ENCODE measurements around the gene ITGA6. TPM values are rescaled to one million over a fixed set of nuclear protein-coding genes. Genes with fewer than 3 reads are reported as not detected.

ITGA6 gene
- total RNA-seq, 4 donors from 2014 or later, result 29.9 to 46.5 (median 36.6) TPM

DNA sequence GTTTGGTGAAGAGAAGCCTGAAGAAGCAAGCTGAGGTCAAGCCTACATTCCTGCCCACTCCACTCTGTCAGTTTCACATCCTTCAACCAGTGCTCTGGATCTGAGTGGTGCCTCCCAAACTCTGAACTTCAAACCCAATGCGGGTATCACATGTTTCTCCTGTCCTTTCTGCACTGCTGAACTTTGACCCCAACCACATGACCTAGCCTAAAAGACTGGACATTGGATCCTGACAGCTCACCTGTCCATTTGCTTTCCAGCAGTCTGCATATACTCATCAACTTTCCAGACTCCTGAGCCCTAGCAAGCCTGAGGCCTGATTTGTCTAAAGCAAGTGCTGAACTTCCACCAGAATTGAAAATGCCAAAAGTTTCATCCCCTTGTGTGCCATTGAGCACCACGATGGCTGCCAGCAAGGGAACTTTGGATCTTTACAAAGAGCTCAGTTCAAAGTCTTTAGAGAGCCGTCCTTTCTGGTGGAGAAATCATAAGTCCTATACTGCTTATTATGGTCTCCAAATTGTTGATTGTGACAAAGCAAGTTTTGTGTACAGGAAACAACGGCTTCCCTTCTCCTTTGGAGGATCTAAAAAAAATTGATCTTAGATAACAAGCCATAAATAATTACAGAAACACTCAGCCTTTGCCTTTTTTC is 37.6 kb upstream of the ITGA6 start:
- Histone ChIP-seq H3K4me1 (peaks cover 4 to 13% (median 9%) of the 10 kb centered on the region in 4 donors), H3K4me3 (no peak overlapping the region), H3K36me3 (no peaks in the 10 kb centered on the region), H3K27ac (replicated peaks in 1 of 4) (no peak overlapping the region), H3K9me3 (no peaks in the 10 kb centered on the region), H3K27me3 (no peaks in the 10 kb centered on the region)
- DNase-seq (ENCODE audit: extremely low spot score), result no peak
- intact Hi-C loops (cut with DNase I), result no loop called here
- TF ChIP-seq, protein P1, sequence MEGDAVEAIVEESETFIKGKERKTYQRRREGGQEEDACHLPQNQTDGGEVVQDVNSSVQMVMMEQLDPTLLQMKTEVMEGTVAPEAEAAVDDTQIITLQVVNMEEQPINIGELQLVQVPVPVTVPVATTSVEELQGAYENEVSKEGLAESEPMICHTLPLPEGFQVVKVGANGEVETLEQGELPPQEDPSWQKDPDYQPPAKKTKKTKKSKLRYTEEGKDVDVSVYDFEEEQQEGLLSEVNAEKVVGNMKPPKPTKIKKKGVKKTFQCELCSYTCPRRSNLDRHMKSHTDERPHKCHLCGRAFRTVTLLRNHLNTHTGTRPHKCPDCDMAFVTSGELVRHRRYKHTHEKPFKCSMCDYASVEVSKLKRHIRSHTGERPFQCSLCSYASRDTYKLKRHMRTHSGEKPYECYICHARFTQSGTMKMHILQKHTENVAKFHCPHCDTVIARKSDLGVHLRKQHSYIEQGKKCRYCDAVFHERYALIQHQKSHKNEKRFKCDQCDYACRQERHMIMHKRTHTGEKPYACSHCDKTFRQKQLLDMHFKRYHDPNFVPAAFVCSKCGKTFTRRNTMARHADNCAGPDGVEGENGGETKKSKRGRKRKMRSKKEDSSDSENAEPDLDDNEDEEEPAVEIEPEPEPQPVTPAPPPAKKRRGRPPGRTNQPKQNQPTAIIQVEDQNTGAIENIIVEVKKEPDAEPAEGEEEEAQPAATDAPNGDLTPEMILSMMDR (IDR thresholded peaks at IDR 0.05), result no peak
- TF ChIP-seq POLR2A (IDR thresholded peaks at IDR 0.05; ENCODE audit: low read depth) (no peak), EP300 (IDR thresholded peaks at IDR 0.05) (no peak), POLR2AphosphoS5 (IDR thresholded peaks at IDR 0.05) (no peak)
- WGBS, result 70% methylated on average over 4 of the region's 4 CpGs

- 40% methylated on average over 1 of the region's 1 CpG for WGBS
- H3K27ac ChIP-seq (replicated peaks in 1 of 4), result peak overlapping the region in 3 of 4 donors; percentile 5 to 34 (median 28)
- H3K9me3 ChIP-seq, result no peaks in the 10 kb centered on the region
- no peaks in the 10 kb centered on the region for H3K36me3 ChIP-seq
- intact Hi-C loops (cut with DNase I), result no loop called here
- no peak for DNase-seq (ENCODE audit: extremely low spot score)
- no peaks in the 10 kb centered on the region for H3K27me3 ChIP-seq
- TF ChIP-seq POLR2A (IDR thresholded peaks at IDR 0.05; ENCODE audit: low read depth), result no peak
- TF ChIP-seq EP300 (IDR thresholded peaks at IDR 0.05), result no peak
- TF ChIP-seq, protein P1 (IDR thresholded peaks at IDR 0.05), result no peak
- TF ChIP-seq POLR2AphosphoS5 (IDR thresholded peaks at IDR 0.05), result no peak
- H3K4me1 ChIP-seq, result peaks cover 14 to 32% (median 17%) of the 10 kb centered on the region in 4 donors
- no peak overlapping the region for H3K4me3 ChIP-seq
Observed at GRCh38 chr2:172394002-172394401, 33.4 kb upstream of the ITGA6 start.

DNA sequence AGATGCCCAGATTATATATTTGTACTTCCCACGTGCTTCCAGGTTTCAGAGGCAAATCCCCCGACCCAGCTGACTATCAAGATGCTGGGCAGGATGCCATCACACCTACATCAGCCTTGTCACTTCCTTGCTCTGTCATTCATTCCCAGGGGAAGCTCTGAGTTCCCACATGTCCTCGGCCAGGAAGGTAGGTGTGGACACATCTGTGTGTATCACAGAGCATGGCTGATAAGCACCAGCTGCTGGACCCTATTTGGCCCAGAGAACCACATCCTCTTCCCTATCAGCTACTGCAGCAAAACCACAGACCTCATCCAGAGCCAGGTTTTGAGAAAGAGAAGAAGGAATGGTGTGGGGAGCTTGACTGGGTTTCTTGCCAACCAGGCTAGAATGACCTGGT is 31.9 kb upstream of the ITGA6 start:
- TF ChIP-seq POLR2AphosphoS5 (IDR thresholded peaks at IDR 0.05), result no peak
- TF ChIP-seq POLR2A (IDR thresholded peaks at IDR 0.05; ENCODE audit: low read depth), result no peak
- TF ChIP-seq EP300 (IDR thresholded peaks at IDR 0.05), result no peak
- TF ChIP-seq, protein P1 (IDR thresholded peaks at IDR 0.05), result no peak
- Histone ChIP-seq H3K27ac (replicated peaks in 1 of 4) (no peak overlapping the region), H3K27me3 (no peaks in the 10 kb centered on the region), H3K4me3 (no peak overlapping the region), H3K4me1 (peaks cover 10 to 32% (median 17%) of the 10 kb centered on the region in 4 donors), H3K9me3 (no peaks in the 10 kb centered on the region), H3K36me3 (no peaks in the 10 kb centered on the region)
- 38% methylated on average over 3 of the region's 3 CpGs for whole genome bisulfite sequencing
- no peak for DNase-seq (ENCODE audit: extremely low spot score)
- intact Hi-C loops (cut with DNase I), result no loop called here

- no peaks in the 10 kb centered on the region for H3K9me3 ChIP-seq
- intact Hi-C loops (cut with DNase I), result no loop called here
- DNase-seq (ENCODE audit: extremely low spot score), result no peak
- 65% methylated on average over 6 of the region's 6 CpGs for WGBS
- H3K27me3 ChIP-seq, result no peaks in the 10 kb centered on the region
- no peak overlapping the region for H3K27ac ChIP-seq (replicated peaks in 1 of 4)
- H3K36me3 ChIP-seq, result no peaks in the 10 kb centered on the region
- H3K4me3 ChIP-seq, result no peak overlapping the region
- TF ChIP-seq POLR2A (IDR thresholded peaks at IDR 0.05; ENCODE audit: low read depth) (no peak), EP300 (IDR thresholded peaks at IDR 0.05) (no peak), POLR2AphosphoS5 (IDR thresholded peaks at IDR 0.05) (no peak)
- TF ChIP-seq, protein P1 (IDR thresholded peaks at IDR 0.05), result no peak
- peaks cover 14 to 32% (median 17%) of the 10 kb centered on the region in 4 donors for H3K4me1 ChIP-seq
Observed at GRCh38 chr2:172397148-172397834, 30.1 kb upstream of the ITGA6 start.
